NCI-H345 (cell line): ENCODE data around the gene ZDHHC14.

Experiments
- DNase-seq: peaks from one replicate; lab custom pipeline; 2025; lab: John Stamatoyannopoulos, UW

ZDHHC14 gene

GRCh38 chr6:157600807-157601206, 219.8 kb downstream of the ZDHHC14 start:
- no peak for DNase-seq

GRCh38 chr6:157602521-157603295, 221.7 kb downstream of the ZDHHC14 start:
- DNase-seq = no peak

DNA sequence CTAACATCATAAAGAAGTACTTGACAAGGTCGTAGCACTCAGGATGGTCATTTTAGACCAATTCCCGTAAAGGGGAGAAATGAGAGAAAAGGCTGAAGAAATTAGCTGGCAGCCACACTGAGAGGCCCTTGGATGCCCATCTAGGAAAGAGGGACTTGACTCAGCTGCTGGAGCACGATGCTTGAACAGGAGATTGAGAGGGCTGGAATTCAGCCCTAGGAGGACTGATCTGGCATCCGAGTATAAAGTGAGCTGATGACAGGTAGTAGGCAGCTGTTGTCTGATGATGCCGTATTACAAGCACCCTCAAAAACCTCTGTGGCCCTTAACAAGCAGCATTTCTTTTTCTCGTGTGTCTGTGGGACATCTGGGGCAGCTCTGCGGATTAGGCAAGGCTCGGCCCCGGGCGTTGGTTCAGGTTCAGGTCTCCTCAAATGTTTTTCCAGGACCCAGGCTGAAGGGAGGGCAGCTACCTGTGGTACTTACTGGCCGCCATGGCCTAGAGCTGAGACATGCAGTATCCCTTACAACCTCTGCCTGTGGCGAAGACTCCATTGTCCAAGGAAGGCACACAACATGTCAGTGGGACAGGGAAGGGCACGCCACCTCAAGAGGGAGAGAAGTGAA, 222.4 kb downstream of the ZDHHC14 start:
- DNase-seq = no peak

- DNase-seq = no peak
These were observed 223.0 kb downstream of the ZDHHC14 start for GRCh38 chr6:157603971-157604370.

DNA sequence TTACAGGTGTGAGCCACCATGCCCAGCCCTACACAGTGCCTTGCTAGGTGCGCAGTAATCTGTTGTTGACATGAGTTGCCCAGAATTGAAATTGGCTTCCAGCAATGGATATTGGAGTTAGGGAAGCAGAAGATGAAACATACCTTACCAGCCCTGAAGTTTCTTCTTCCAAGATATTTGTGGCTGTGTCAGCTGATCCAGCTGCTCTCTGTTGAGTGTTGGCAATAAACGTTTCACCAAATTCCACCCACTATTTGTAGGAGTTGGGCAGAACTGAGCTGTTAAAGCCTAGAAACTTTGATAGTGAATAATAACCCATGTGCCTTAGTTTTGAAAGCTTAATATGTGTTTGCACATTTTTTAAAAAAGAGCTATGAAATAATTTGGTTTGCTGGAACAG, 223.8 kb downstream of the ZDHHC14 start:
- no peak for DNase-seq

DNA sequence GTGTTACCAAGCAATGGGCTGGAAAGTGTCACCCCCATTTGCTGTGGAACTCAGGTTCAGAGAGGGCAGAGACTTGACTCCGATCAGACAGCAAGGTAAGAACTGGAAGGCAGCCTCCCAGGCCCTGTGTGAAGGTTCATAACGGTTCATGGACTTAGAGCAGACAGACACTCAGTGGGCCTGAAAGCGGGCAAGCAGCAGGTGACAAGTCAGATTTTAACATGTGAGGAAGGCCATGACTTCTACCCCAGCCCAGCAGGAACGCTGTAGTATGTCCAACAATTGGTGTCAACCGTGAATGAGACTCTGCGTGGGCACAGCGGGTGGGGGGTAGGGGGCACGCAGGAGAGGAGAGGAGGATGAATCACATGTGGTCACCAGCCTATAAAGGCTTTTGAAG, 224.5 kb downstream of the ZDHHC14 start:
- DNase-seq = no peak

- no peak for DNase-seq
These were observed 225.5 kb downstream of the ZDHHC14 start for GRCh38 chr6:157606516-157606915.

DNA sequence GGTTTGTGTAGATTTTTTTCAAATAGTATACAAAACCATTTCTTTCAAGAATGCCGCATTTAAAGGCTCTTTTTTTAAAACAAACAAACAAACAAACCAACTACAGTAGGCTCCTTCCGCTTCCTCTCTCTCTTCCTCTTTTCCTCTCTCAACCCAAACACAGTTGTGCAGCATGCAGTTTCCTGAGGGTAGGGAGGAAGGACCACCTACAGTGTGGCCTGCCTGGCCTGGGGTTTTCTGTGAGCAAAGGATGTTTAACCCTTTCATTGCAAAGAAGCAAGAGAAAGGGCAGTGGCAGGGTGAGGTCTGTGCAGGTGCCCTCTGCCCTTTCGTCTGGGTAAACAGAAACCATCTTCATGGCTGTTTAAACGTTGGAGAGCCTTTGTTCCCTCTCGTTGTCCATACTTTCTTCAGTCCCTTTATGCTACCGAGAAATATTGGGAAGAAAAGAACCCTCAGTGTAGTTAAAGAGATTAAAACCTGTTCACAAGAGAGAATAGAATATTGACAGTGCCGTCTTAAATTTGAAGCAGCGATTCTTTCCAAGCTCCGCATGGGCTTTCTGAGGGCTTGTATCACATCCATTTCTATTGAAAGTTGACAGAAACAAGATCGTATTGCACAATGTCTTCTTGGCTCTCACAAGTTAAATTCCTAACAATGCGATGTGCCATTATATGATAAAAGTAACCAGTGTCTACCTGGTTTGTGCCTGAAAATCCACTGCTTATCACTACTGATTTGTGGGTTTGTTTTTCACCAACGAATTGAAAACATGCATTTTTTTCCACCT, 226.5 kb downstream of the ZDHHC14 start:
- DNase-seq = no peak

DNA sequence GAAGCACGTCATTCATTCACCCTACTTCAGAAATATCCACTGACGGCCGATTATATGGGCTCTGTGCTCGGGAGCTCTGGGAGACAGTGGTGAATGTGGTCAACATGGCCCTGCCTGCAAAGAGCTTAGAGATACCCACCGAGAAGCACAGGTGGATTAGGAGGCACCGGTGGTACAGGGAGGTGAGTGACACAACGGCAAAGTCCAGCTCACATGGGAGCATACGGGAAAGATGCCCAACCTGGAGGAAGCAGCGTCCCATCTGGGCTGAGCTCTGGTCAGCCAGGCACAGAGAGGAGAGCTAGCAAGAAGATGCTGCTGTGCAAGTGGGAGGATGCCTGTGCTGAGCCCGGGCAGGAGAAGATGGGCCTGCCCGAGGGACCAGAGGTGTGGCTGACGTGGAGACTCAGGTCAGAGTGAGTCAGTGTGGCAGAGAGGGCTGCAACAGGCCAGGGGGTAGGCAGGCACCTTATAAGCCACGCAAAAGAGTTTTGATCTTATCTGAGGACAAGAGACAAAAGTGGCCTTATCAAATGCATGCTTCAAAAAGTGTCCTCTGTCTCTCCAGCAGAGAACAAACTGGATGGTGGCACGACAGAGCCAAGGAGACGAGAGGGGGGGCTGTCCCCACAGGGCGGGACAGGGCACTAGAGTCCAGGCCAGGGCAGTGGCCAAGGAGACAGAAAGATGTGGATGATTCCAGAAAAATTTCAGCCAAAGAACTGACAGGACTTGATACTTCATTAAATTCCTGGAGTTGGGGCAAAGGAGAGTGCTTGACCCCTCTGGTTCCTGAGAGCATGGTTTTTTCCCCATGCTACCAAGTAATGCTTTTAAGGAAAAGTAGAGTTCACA, 227.5 kb downstream of the ZDHHC14 start:
- DNase-seq = no peak

GRCh38 chr6:157609117-157609516, 228.1 kb downstream of the ZDHHC14 start:
- no peak for DNase-seq

DNA sequence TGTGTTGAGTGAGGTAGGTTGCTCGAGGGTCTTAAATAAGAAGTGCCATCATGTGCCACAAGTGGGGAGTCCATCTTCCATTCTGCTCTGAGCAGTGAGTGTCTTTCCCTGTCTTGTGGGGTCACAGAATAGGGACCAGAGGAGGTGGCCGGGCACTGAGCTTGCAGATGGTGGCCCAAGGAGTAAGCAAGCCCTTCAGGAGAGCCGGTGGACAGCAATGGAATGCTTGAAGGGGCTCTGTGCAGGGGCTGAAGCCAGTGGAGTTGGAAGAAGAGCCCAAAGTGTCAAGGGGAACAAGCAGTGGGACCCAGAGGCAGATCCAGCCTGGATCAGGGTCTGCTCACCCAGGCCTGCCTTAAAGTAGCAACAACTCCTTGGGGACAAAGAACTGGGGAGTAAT, 228.6 kb downstream of the ZDHHC14 start:
- DNase-seq = no peak

DNA sequence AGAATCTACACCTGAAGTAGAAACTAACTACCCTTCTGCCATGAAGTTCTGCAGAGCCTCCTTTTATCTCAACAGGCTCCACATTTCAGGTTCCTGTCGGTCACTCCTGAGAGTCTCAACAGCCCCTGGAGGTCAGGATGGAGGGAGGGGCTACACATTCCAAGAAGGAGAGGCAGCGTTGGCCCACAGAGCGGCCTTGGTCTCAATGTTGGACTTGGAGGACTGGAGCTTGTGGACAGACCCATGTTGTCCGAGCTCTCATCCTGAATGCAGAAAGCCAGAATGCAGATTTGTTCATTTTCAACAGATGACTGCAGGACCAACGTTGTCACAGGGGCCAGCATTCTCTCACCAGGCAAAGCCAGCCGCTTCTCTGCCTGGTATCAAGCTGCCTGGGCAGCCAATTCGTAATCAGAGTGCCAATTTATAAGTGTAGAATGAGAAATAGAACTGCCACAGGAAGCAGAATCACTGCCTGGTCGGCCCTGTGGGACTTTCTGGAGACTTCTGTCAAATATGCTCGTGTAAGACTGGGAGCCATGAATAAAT, 229.5 kb downstream of the ZDHHC14 start:
- no peak for DNase-seq

DNA sequence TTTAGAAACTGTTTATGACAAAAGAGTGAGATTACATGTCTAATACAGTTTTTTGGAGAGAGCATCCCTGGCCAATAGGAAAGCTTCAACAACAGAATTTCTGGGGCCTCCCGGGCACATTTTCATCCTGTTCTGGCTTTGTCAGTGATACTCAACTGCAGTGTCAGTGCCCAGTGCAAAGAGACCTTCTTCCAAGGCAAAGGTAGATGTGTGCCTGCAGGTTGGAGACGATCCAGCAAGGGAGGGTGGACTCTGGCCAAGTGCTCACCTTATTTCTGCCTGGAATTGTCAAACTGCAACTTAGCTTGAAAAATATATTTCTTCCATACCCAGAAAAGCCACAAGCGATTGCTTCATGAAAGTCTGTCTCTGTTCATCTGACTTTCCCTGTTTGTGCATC, 230.4 kb downstream of the ZDHHC14 start:
- DNase-seq = no peak

- DNase-seq = no peak
These were observed 232.1 kb downstream of the ZDHHC14 start for GRCh38 chr6:157613011-157613522.

GRCh38 chr6:157614026-157614568, 233.1 kb downstream of the ZDHHC14 start:
- no peak for DNase-seq

DNA sequence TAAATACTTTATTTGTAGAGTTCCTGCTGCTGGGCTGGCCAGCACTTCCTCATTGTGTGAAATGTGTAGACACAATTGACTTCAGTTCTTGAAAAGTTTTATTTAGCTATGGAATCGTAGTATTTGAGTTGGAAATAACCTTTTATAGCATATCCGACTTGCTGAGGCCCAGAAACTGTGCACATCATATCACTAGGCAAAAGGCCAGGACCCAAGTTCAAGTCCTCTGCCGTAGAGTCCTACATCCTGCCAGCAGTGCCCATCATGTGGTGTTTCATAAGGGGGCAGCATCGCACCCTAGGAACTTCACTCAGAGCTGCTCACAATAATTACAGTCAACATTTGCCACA, 234.4 kb downstream of the ZDHHC14 start:
- no peak for DNase-seq

- DNase-seq = no peak
These were observed 235.0 kb downstream of the ZDHHC14 start for GRCh38 chr6:157615951-157616350.

DNA sequence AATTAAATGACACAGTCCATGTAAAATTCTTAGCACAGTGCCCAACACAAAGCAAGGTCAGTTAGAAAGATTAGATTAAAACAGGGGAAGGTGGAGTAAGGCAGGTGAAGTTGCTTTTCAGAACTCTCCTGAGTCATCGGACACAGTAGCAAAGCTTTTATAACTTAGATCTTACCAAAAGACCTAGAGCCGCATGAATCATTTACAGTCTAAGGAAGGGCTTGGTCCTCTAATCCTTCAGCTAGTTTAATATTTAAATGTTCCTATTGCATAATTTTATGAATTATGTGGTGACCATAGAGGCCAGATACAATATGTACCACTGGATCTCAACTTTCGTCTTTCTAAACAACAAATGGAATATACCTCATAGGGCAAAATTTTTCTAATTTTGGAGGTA, 240.0 kb downstream of the ZDHHC14 start:
- DNase-seq = no peak

DNA sequence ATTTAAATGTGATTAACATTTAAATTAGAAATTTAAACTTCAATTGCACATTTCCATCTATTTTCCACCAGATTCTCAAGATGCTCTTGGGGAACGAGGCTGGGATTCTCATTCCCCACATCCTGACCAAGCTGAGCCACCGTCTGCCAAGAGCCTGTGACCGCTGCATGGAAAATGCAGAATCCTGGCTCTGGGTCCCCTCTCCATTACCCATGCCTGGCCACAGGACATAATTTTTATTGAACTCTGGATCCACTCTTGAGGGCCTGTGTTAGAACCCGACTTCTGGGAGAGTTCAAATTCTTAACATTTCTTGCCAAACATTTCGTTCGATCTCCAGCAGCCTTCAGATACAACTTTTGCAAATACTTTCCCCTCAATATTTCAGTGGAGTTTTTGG, 240.4 kb downstream of the ZDHHC14 start:
- no peak for DNase-seq

DNA sequence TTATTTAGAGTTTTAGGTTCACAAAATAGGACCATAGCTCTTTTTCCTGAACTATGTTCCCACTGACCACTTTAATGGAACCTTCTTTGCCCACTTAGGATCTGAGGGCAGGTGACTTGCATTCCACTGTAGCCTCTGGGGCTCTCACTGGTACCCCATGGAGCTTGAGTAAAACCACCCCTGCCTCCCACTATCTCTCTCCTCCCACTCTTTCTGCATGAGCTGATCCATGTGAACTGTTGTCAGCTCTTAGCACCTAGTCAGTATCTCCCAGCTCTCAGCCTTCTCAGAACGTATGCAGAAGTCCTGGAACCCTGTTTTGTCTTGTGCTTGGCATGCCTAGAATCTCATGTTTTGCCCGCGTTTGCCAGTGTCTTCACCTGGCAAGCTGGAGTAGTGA, 241.4 kb downstream of the ZDHHC14 start:
- DNase-seq = no peak

DNA sequence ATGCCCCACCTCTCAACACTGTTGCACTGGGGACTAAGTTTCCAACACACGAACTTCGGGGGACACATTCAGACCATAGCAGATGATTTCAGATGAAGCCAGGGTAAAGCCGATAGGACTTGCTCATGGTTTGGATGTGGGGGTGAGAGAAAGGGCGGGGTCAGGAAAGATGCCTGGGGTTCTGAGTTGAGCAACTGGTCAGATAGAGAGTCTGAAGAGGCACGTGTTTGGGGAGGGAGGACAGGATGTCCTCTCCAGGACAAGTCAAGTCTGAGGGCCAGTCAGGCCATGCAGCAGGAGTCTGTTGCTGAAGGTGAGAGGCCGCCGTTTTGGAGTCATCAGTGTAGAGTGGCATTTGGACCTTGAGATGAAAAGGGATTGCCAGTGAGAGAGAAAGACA, 244.1 kb downstream of the ZDHHC14 start:
- no peak for DNase-seq
